Superior temporal gyrus (tissue), 1 donor: Measurements from ENCODE around the gene AP3D1.
"Not testable (repeated sequence)": the region's sequence is repeated elsewhere in the genome, so short reads cannot be mapped to it uniquely, and the experiment has no call there.

Source experiments
- DNase-seq: peaks from one replicate; pipeline ENCODE4 v3.0.0-alpha.2; 2016; ENCODE audit errors: extremely low spot score

AP3D1 gene

GRCh38 chr19:2110822-2111221 is 40.5 kb downstream of the AP3D1 start:
- no peak for DNase-seq

DNA sequence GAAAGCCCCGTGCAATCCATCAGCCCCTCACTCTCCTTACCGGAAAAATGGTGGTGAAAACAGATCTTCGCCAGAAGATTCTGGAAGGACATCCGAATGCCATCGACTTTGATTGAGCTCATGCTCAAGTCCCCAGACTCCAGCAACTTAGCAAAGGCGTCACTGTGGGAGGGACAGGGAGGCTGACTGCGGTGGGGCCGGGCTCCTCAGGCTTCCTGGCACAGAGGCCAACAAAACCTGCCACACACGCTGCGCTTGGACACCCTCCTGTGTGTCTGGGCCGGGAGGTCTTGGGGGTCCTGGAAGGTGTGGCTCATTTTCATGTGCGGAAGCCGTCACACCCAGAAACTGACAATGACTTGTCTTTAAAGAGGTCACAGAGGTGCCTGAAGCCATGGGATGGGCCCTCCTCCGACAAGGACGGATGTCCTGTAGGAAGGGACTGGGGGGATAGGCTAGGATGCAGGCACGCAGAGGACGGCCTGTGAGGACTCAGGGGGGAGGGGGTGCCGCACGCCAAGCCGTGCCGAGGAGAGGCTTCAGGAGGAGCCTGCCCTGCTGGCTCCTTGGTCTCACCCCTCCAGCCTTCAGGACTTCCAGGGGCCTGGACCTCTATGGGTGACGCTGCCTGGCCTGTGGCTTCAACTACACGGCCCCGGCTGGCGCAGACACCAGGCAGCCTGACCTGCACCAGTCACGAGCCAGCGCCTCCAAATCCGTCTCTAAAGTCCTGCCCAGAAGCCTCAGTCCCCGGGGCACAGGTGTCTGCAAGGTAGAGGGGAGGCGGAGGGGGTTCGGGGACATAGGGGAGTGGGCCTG is 42.1 kb downstream of the AP3D1 start:
- no peak for DNase-seq

GRCh38 chr19:2108251-2109016 is 42.9 kb downstream of the AP3D1 start:
- DNase-seq, result no peak

DNA sequence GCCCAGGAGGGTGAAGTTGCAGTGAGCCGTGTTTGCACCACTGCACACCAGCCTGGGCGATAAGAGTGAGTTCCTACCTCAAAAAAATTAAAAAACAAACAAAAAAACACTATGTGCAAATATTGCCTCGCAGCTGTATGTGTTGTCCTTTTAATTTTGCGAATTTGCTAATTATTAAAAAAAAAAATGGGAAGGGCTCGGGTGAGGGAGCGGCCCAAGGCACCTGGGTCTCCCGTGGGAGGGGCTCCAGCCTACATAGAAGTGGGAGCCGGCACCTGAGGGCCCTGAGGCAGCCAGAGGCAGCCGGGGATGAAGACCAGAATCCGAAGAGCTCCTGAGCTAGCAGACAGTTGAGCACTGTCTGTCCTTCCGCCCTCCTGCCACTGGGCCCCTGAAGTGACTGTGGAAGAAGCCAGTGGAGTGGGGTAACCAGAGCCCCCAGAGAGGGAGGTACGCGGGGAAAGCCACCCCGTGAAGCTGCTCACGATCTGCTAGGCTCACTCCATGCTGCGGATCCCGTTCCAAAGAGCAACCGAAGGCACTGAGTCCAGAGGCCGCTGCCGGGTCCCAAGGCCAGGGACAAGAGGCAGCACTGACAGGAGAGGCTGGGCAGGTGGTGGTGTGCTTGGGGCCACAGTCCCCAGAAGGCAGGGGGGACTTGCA is 48.2 kb downstream of the AP3D1 start:
- no peak for DNase-seq

GRCh38 chr19:2101417-2102335 is 49.7 kb downstream of the AP3D1 start:
- peak; percentile 62 for DNase-seq

GRCh38 chr19:2100719-2101061 is 50.7 kb downstream of the AP3D1 start:
- DNase-seq, result no peak

GRCh38 chr19:2099937-2100718 is 51.2 kb downstream of the AP3D1 start:
- no peak for DNase-seq

DNA sequence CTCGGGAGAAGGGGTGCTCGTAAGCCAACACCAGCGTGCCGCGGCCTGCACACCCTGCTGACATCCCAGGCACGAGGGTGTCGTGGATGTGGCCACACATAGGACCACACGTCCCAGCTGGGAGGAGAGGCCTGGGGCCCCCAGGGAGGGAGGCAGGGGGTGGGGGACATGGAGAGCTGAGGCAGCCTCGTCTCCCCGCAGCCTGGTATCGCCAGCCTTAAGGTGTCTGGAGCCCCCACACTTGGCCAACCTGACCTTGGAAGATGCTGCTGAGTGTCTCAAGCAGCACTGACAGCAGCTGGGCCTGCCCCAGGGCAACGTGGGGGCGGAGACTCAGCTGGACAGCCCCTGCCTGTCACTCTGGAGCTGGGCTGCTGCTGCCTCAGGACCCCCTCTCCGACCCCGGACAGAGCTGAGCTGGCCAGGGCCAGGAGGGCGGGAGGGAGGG is 52.3 kb downstream of the AP3D1 start:
- DNase-seq, result no peak

DNA sequence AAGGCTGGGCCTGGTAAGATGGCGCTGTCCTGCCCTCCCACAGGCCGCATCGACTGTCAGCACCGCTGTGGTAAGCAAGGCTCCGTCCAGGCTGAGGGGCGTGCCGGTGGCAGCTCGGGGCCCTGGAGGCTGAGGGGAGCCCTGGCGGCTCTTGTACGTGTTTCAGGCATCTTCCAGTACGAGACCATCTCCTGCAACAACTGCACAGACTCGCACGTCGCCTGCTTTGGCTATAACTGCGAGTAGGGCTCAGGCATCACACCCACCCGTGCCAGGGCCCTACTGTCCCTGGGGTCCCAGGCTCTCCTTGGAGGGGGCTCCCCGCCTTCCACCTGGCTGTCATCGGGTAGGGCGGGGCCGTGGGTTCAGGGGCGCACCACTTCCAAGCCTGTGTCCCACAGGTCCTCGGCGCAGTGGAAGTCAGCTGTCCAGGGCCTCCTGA is 53.5 kb downstream of the AP3D1 start:
- DNase-seq, result no peak

- DNase-seq, result no peak
Observed at GRCh38 chr19:2097203-2097885, 54.0 kb downstream of the AP3D1 start.

- DNase-seq, result peak; percentile 97
Observed at GRCh38 chr19:2096480-2097202, 54.7 kb downstream of the AP3D1 start, which contains the start of gene IZUMO4. TSS of gene IZUMO4 (plus strand) at chr19:2096915. CDS start at chr19:2096946, 31 bp downstream.

- DNase-seq, result no peak
Observed at GRCh38 chr19:2096034-2096479, 55.3 kb downstream of the AP3D1 start, which contains the start of gene MOB3A. TSS of gene MOB3A (minus strand) at chr19:2096326. CDS start at chr19:2078560, 17,766 bp downstream.

GRCh38 chr19:2091926-2092525 is 59.3 kb downstream of the AP3D1 start:
- not testable (repeated sequence) for DNase-seq

DNA sequence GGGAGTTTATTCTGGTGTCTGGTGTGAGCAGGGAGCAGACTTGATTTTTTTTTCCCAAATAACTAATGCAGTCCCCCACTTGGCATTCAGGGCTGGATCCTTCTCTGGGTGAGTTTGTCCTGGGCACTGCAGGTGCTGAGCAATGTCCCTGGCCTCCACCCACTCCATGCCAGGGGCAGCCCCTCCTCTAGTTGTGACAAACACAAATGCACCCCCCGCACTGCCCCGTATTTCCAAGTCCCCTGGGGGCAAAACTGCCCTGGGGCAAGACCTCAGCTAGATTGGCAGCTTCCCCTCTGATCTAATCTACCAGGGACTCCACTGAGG is 61.7 kb downstream of the AP3D1 start:
- DNase-seq, result no peak

DNA sequence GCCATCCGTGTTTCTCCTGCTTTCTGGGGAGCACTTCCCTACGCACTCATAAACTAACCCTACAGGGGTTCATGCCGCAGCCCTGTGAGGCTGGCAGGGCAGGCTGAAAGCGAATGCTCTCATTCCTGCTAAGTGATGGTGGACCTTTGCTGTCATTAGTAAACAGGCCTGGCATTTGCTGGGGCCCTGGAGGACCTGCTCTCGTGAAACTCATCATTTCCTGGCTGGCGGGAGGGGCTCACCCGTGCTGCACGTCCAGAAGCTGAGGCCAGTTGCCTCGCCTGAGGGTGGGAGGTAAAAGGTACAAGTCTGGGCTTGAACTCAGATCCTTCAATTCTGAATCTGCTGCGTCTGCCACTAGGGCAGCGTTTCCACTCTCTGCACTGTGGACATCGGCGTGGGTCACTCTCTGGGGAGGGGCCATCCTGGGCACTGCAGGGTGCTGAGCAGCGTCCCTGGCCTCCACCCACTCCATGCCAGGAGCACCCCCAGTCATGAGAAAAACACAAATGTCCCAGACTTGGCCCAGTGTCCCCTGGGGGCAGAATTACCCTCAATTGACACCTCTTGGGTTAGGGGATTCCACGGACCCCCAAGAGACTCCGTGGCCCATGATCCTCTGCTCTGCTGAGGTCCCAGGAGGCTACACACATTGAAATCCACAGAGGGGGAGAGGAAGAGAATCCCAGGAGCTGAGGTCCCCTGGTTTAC is 62.2 kb downstream of the AP3D1 start:
- no peak for DNase-seq

DNA sequence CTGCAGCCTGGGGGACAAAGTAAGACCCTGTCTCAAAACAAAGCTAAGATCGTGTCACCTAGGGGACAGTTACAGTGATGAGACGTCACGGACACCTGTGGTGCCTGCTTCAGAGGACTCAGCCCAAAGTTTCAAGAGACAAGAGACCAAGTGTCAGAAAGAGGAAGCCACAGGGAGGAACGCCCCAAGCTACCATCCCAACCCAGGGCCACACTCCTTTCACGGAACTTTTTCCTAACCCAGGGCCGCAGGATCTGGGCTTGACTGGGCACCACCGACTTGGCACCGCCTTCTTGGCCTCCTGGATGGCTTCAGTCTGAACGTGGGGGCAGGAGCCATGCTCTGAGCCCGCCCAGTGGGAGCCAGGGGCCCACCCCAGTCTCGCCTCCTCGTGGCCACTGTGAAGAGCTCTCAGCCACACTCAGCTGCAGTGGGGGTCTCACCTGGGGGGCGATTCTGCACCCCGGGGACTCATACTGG is 63.7 kb downstream of the AP3D1 start:
- DNase-seq, result no peak

- not testable (repeated sequence) for DNase-seq
Observed at GRCh38 chr19:2086695-2087620, 64.4 kb downstream of the AP3D1 start.
